GM23338 (cell line): Measurements from ENCODE around the gene PRPF19. TPM values are rescaled to one million over a fixed set of nuclear protein-coding genes. Genes with fewer than 3 reads are reported as not detected.

Source experiments
- ATAC-seq: fragments of 200-7000 bp; cut with Tn5 transposase; 3 replicates; pipeline ENCODE4 v1.9.1; 2020
- DNase-seq: peaks from one replicate; pipeline ENCODE4 v3.0.0-alpha.2; 2015; ENCODE audit warnings: low spot score
- H2AFZ ChIP-seq: fragments of 200-600 bp; sonication (generic); 2 replicates; pipeline ENCODE4 v1.8.0; 2016; ENCODE audit warnings: antibody characterized with exemption, mild to moderate bottlenecking, moderate library complexity
- H3F3A ChIP-seq: fragments of 200-600 bp; sonication (generic); replicated peaks from 2 replicates; pipeline ENCODE4 v1.8.0; 2017; ENCODE audit warnings: antibody characterized with exemption, mixed run types, low read depth
- H3K27ac ChIP-seq: fragments of 200-600 bp; sonication (generic); 2 replicates; pipeline ENCODE4 v1.6.1; 2016; ENCODE audit warnings: low read depth
- H3K27me3 ChIP-seq: fragments of 200-600 bp; sonication (generic); 2 replicates; pipeline ENCODE4 v1.8.0; 2016; ENCODE audit warnings: mild to moderate bottlenecking, mixed run types, moderate library complexity; ENCODE audit not compliant: insufficient read depth
- H3K36me3 ChIP-seq: fragments of 200-600 bp; sonication (generic); 2 replicates; pipeline ENCODE4 v1.8.0; 2016; ENCODE audit warnings: mild to moderate bottlenecking; ENCODE audit not compliant: insufficient read depth
- H3K4me1 ChIP-seq: fragments of 200-600 bp; sonication (generic); 2 replicates; pipeline ENCODE4 v1.8.0; 2016; ENCODE audit warnings: mild to moderate bottlenecking, moderate library complexity; ENCODE audit not compliant: insufficient read depth
- H3K4me2 ChIP-seq: fragments of 200-600 bp; sonication (generic); 2 replicates; pipeline ENCODE4 v1.7.1; 2017; ENCODE audit warnings: mixed run types
- H3K4me3 ChIP-seq: fragments of 200-600 bp; sonication (generic); 2 replicates; pipeline ENCODE4 v1.6.1; 2016; ENCODE audit warnings: mixed run types
- H3K79me2 ChIP-seq: fragments of 200-600 bp; sonication (generic); replicated peaks from 2 replicates; pipeline ENCODE4 v1.8.0; 2017; ENCODE audit warnings: mild to moderate bottlenecking; ENCODE audit not compliant: insufficient read depth
- H3K9me2 ChIP-seq: fragments of 200-600 bp; sonication (generic); 2 replicates; pipeline ENCODE4 v1.8.0; 2017; ENCODE audit not compliant: insufficient read depth
- H4K20me1 ChIP-seq: fragments of 200-600 bp; sonication (generic); replicated peaks from 2 replicates; pipeline ENCODE4 v1.8.0; 2017; ENCODE audit warnings: mild to moderate bottlenecking; ENCODE audit not compliant: insufficient read depth
- H3K27ac Mint-ChIP-seq: 2 replicates; pipeline ENCODE4 v1.8.0; 2020; ENCODE audit warnings: inconsistent platforms, mild to moderate bottlenecking, moderate library complexity, mixed read lengths
- H3K27me3 Mint-ChIP-seq: 3 replicates; pipeline ENCODE4 v1.8.0; 2022; ENCODE audit warnings: low read depth, mild to moderate bottlenecking, moderate library complexity, mixed read lengths, inconsistent platforms; ENCODE audit not compliant: insufficient read depth, poor library complexity
- H3K36me3 Mint-ChIP-seq: 3 replicates; pipeline ENCODE4 v1.8.0; 2021; ENCODE audit warnings: low read depth, mild to moderate bottlenecking, inconsistent platforms, moderate library complexity, mixed read lengths
- H3K4me1 Mint-ChIP-seq: 3 replicates; pipeline ENCODE4 v1.8.0; 2020; ENCODE audit warnings: mild to moderate bottlenecking, inconsistent platforms, mixed read lengths
- H3K4me3 Mint-ChIP-seq: 3 replicates; pipeline ENCODE4 v1.8.0; 2021; ENCODE audit warnings: moderate library complexity, mild to moderate bottlenecking, inconsistent platforms, mixed read lengths
- H3K9me3 Mint-ChIP-seq: 3 replicates; pipeline ENCODE4 v1.8.0; 2020; ENCODE audit warnings: moderate library complexity, mild to moderate bottlenecking, inconsistent platforms, mixed read lengths
- CREB1 ChIP-seq: fragments of 250-450 bp; sonication (Bioruptor Pico); IDR thresholded peaks from 2 replicates; pipeline ENCODE4 v1.5.0; 2020; ENCODE audit warnings: low read depth, mild to moderate bottlenecking, moderate library complexity
- EZH2 ChIP-seq: fragments of 200-600 bp; sonication (generic); IDR thresholded peaks from one replicate; pipeline ENCODE4 v1.8.0; 2017; ENCODE audit warnings: antibody characterized with exemption, mild to moderate bottlenecking, low read depth; ENCODE audit not compliant: unreplicated experiment
- EZH2phosphoT487 ChIP-seq: fragments of 200-600 bp; sonication (generic); IDR thresholded peaks from one replicate; pipeline ENCODE4 v1.8.1; 2018; ENCODE audit warnings: antibody characterized with exemption; ENCODE audit not compliant: unreplicated experiment
- JUNB ChIP-seq: IDR thresholded peaks from one replicate; pipeline ENCODE4 v1.6.1; 2016; ENCODE audit warnings: antibody characterized with exemption; ENCODE audit not compliant: unreplicated experiment
- NANOG ChIP-seq: IDR thresholded peaks from 2 replicates; pipeline ENCODE4 v1.6.1; 2016; ENCODE audit warnings: antibody characterized with exemption, borderline replicate concordance
- POLR2AphosphoS5 ChIP-seq: IDR thresholded peaks from 2 replicates; pipeline ENCODE4 v1.6.1; 2016; ENCODE audit warnings: antibody characterized with exemption, low read depth
- STAT1 ChIP-seq: IDR thresholded peaks from one replicate; pipeline ENCODE4 v1.6.1; 2016; ENCODE audit warnings: antibody characterized with exemption; ENCODE audit not compliant: unreplicated experiment
- ZNF114 ChIP-seq: fragments of 250-450 bp; sonication (Bioruptor Pico); IDR thresholded peaks from 2 replicates; pipeline ENCODE4 v1.5.0; 2020; ENCODE audit warnings: mild to moderate bottlenecking, moderate library complexity
- ZNF331 ChIP-seq: fragments of 250-450 bp; sonication (Bioruptor Pico); IDR thresholded peaks from 2 replicates; pipeline ENCODE4 v1.5.0; 2020; ENCODE audit warnings: low read depth, mild to moderate bottlenecking, moderate library complexity
- polyA plus RNA-seq: library from polyadenylated mRNA; unstranded; fragments of >200 nt; fragmentation: Nextera tagmentation; extraction: Ambion mirVana; gene quantifications from 2 replicates; pipeline ENCODE4 v1.2.1, GENCODE V29; 2016
- total RNA-seq: library from RNA; depleted of rRNA; stranded (reverse); fragments of >200 nt; shearing (Covaris generic); gene quantifications from 2 replicates; pipeline ENCODE4 v1.2.3, GENCODE V29; 2014
- TF ChIP-seq, protein P1 (sequence below): IDR thresholded peaks from 2 replicates; pipeline ENCODE4 v1.6.1; 2016; ENCODE audit warnings: antibody characterized with exemption
- TF ChIP-seq, protein P2 (sequence below): fragments of 250-450 bp; sonication (Bioruptor Pico); IDR thresholded peaks from 2 replicates; pipeline ENCODE4 v1.5.0; 2020; ENCODE audit warnings: mild to moderate bottlenecking, moderate library complexity
- TF ChIP-seq, protein P3 (sequence below): IDR thresholded peaks from one replicate; pipeline ENCODE4 v1.6.1; 2018; ENCODE audit warnings: antibody characterized with exemption; ENCODE audit not compliant: unreplicated experiment
- TF ChIP-seq, protein P4 (sequence below), 2 experiments: fragments of 200-600 bp in 1 of 2; sonication (generic) in 1 of 2; conservative IDR thresholded peaks; 2 replicates each; pipeline versions ENCODE4 v1.5.1 to v1.6.1; 2016 to 2017; ENCODE audit warnings: antibody characterized with exemption in 2 of 2, low read depth in 2 of 2, mild to moderate bottlenecking in 2 of 2, moderate library complexity in 1 of 2

The PRPF19 gene
- total and polyA plus RNA-seq, 2 experiments from 2014 or later: 153 to 161 TPM

DNA sequence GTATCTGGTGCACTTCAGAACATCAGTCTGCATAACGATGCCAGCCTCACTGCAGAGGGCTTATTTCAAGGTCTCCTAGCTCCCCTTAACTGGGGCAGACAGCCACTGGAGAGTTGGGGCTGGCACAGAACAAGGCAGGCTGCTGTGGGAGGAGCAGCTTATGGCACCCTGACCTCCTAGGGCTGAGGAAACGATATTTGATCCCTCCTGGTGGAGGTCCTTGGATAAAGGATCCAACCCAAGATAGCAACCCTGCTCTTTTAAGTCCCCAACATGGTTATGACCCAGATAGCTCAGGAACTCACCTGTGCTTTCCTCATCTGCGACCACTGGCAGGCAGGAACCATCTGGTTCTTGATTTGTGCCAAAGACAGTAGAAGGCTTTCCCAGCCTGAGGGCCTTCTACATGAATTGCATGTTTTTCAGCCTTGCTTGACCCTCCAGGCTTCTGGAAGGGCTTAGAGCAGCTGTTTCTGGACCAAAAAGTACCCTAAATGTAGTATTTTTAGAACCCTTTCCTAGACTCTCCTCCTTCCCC, 10.4 kb upstream of the PRPF19 start:
- Histone ChIP-seq H3K4me3 (no peak overlapping the region), H3K27ac (no peak overlapping the region), H2AFZ (no peak overlapping the region), H3K79me2 (peaks cover 29% of the 10 kb centered on the region), H4K20me1 (peaks cover 7% of the 10 kb centered on the region; the same call in 1 of the 2 replicates), H3K4me1 (peaks cover 29% of the 10 kb centered on the region), H3K9me2 (no peaks in the 10 kb centered on the region), H3K27me3 (no peaks in the 10 kb centered on the region), H3K4me2 (no peak overlapping the region; the same call in 1 of the 2 replicates), H3F3A (0 out of 2 replicates have a peak, but pooled peaks cover 6% of the 10 kb centered on the region), H3K36me3 (no peaks in the 10 kb centered on the region)
- Mint-ChIP-seq H3K4me1 (peaks cover 43% of the 10 kb centered on the region), H3K36me3 (peaks cover 27% of the 10 kb centered on the region), H3K4me3 (peak overlapping the region; percentile 20; the same call in 1 of the 3 replicates), H3K27me3 (peaks cover 14% of the 10 kb centered on the region), H3K9me3 (no peaks in the 10 kb centered on the region; the same call in 2 of the 3 replicates), H3K27ac (no peak overlapping the region)
- no peak for DNase-seq
- ATAC-seq: no peak
- TF ChIP-seq EZH2: no peak
- TF ChIP-seq, protein P1, sequence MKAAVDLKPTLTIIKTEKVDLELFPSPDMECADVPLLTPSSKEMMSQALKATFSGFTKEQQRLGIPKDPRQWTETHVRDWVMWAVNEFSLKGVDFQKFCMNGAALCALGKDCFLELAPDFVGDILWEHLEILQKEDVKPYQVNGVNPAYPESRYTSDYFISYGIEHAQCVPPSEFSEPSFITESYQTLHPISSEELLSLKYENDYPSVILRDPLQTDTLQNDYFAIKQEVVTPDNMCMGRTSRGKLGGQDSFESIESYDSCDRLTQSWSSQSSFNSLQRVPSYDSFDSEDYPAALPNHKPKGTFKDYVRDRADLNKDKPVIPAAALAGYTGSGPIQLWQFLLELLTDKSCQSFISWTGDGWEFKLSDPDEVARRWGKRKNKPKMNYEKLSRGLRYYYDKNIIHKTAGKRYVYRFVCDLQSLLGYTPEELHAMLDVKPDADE: no peak
- no peak for TF ChIP-seq CREB1
- no peak for TF ChIP-seq EZH2phosphoT487
- TF ChIP-seq, protein P2, sequence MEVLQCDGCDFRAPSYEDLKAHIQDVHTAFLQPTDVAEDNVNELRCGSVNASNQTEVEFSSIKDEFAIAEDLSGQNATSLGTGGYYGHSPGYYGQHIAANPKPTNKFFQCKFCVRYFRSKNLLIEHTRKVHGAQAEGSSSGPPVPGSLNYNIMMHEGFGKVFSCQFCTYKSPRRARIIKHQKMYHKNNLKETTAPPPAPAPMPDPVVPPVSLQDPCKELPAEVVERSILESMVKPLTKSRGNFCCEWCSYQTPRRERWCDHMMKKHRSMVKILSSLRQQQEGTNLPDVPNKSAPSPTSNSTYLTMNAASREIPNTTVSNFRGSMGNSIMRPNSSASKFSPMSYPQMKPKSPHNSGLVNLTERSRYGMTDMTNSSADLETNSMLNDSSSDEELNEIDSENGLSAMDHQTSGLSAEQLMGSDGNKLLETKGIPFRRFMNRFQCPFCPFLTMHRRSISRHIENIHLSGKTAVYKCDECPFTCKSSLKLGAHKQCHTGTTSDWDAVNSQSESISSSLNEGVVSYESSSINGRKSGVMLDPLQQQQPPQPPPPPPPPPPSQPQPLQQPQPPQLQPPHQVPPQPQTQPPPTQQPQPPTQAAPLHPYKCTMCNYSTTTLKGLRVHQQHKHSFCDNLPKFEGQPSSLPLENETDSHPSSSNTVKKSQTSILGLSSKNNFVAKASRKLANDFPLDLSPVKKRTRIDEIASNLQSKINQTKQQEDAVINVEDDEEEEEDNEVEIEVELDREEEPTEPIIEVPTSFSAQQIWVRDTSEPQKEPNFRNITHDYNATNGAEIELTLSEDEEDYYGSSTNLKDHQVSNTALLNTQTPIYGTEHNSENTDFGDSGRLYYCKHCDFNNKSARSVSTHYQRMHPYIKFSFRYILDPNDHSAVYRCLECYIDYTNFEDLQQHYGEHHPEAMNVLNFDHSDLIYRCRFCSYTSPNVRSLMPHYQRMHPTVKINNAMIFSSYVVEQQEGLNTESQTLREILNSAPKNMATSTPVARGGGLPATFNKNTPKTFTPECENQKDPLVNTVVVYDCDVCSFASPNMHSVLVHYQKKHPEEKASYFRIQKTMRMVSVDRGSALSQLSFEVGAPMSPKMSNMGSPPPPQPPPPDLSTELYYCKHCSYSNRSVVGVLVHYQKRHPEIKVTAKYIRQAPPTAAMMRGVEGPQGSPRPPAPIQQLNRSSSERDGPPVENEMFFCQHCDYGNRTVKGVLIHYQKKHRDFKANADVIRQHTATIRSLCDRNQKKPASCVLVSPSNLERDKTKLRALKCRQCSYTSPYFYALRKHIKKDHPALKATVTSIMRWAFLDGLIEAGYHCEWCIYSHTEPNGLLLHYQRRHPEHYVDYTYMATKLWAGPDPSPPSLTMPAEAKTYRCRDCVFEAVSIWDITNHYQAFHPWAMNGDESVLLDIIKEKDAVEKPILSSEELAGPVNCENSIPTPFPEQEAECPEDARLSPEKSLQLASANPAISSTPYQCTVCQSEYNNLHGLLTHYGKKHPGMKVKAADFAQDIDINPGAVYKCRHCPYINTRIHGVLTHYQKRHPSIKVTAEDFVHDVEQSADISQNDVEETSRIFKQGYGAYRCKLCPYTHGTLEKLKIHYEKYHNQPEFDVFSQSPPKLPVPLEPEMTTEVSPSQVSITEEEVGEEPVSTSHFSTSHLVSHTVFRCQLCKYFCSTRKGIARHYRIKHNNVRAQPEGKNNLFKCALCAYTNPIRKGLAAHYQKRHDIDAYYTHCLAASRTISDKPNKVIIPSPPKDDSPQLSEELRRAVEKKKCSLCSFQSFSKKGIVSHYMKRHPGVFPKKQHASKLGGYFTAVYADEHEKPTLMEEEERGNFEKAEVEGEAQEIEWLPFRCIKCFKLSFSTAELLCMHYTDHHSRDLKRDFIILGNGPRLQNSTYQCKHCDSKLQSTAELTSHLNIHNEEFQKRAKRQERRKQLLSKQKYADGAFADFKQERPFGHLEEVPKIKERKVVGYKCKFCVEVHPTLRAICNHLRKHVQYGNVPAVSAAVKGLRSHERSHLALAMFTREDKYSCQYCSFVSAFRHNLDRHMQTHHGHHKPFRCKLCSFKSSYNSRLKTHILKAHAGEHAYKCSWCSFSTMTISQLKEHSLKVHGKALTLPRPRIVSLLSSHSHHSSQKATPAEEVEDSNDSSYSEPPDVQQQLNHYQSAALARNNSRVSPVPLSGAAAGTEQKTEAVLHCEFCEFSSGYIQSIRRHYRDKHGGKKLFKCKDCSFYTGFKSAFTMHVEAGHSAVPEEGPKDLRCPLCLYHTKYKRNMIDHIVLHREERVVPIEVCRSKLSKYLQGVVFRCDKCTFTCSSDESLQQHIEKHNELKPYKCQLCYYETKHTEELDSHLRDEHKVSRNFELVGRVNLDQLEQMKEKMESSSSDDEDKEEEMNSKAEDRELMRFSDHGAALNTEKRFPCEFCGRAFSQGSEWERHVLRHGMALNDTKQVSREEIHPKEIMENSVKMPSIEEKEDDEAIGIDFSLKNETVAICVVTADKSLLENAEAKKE: no peak
- TF ChIP-seq, protein P3, sequence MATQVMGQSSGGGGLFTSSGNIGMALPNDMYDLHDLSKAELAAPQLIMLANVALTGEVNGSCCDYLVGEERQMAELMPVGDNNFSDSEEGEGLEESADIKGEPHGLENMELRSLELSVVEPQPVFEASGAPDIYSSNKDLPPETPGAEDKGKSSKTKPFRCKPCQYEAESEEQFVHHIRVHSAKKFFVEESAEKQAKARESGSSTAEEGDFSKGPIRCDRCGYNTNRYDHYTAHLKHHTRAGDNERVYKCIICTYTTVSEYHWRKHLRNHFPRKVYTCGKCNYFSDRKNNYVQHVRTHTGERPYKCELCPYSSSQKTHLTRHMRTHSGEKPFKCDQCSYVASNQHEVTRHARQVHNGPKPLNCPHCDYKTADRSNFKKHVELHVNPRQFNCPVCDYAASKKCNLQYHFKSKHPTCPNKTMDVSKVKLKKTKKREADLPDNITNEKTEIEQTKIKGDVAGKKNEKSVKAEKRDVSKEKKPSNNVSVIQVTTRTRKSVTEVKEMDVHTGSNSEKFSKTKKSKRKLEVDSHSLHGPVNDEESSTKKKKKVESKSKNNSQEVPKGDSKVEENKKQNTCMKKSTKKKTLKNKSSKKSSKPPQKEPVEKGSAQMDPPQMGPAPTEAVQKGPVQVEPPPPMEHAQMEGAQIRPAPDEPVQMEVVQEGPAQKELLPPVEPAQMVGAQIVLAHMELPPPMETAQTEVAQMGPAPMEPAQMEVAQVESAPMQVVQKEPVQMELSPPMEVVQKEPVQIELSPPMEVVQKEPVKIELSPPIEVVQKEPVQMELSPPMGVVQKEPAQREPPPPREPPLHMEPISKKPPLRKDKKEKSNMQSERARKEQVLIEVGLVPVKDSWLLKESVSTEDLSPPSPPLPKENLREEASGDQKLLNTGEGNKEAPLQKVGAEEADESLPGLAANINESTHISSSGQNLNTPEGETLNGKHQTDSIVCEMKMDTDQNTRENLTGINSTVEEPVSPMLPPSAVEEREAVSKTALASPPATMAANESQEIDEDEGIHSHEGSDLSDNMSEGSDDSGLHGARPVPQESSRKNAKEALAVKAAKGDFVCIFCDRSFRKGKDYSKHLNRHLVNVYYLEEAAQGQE: no peak
- no peak for TF ChIP-seq ZNF331
- no peak for TF ChIP-seq POLR2AphosphoS5
- no peak for TF ChIP-seq STAT1
- TF ChIP-seq ZNF114 (CRISPR knock-in tag): no peak
- TF ChIP-seq, protein P4, sequence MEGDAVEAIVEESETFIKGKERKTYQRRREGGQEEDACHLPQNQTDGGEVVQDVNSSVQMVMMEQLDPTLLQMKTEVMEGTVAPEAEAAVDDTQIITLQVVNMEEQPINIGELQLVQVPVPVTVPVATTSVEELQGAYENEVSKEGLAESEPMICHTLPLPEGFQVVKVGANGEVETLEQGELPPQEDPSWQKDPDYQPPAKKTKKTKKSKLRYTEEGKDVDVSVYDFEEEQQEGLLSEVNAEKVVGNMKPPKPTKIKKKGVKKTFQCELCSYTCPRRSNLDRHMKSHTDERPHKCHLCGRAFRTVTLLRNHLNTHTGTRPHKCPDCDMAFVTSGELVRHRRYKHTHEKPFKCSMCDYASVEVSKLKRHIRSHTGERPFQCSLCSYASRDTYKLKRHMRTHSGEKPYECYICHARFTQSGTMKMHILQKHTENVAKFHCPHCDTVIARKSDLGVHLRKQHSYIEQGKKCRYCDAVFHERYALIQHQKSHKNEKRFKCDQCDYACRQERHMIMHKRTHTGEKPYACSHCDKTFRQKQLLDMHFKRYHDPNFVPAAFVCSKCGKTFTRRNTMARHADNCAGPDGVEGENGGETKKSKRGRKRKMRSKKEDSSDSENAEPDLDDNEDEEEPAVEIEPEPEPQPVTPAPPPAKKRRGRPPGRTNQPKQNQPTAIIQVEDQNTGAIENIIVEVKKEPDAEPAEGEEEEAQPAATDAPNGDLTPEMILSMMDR (conservative IDR thresholded peaks at IDR 0.05; ENCODE audit: low read depth in 2 of 2): no peak
- no peak for TF ChIP-seq JUNB
- TF ChIP-seq NANOG: no peak
